Stimulated activated naive CD8-positive, alpha-beta T cell treated with anti-CD3 and anti-CD28 coated beads, Interleukin-15, Interleukin-2, amounts not matched to agents 100 U/mL and 50 U/mL, for 24 hours (primary cell): ENCODE results near the gene CCDC136.

ENCODE experiments used
- ATAC-seq: fragments of 150-1000 bp; cut with Tn5 transposase; one replicate; pipeline ENCODE4 v1.10.0; 2021
- DNase-seq: peaks from one replicate; pipeline ENCODE4 v3.0.0; 2021

CCDC136 gene

DNA sequence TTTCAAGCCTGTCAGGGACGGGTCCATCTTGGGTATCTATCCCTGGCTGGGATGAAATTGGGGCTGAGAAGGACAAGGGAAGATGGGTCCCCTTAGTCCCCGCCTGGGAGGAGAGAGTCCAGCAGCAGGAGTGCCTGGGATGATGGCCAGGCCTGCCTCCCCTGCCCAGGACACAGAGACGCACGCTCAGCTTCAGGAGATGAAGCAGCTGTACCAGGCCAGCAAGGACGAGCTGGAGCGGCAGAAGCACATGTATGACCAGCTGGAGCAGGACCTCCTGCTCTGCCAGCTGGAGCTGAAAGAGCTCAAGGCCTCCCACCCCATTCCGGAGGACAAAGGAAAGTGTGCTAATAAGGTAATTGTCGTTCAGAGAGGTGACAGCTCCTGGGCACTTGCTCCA is 15.4 kb downstream of the CCDC136 start:
- DNase-seq (no peak), ATAC-seq (no peak)

DNA sequence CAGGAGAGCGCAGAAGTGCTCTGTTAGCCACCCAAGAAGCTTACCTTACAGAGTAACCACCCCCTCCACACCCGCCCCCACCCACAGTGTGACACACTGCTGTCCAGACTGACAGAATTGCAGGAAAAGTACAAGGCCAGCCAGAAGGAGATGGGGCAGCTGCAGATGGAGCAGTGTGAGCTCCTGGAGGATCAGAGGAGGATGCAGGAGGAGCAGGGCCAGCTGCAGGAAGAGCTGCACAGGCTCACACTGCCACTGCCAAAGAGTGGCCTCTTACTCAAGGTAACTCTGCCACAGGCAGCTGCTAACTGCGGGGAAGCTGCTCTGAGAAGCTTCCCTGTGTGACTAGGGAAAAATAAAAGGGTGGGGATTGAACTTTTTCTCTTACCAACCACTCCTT is 17.6 kb downstream of the CCDC136 start:
- no peak for ATAC-seq
- DNase-seq = no peak

DNA sequence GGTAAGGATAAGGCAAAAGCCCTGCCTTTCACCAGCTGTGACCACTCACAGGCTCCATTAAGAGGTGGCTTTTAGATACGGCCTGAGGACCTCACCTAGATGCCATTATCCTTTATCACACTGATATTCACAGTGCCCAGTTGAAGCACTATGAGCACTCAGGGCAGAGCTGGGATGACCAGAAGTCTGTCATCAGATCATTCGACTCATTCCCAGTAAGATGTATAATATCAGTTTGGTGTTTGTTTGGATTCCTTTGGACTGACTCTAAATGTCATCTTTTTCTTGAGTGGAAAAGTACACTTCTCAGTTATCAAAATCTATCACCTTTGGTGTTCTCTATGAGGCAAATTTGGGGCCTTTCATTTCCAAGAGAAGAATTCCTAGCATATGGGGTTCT is 18.7 kb downstream of the CCDC136 start:
- ATAC-seq (no peak), DNase-seq (no peak)

DNA sequence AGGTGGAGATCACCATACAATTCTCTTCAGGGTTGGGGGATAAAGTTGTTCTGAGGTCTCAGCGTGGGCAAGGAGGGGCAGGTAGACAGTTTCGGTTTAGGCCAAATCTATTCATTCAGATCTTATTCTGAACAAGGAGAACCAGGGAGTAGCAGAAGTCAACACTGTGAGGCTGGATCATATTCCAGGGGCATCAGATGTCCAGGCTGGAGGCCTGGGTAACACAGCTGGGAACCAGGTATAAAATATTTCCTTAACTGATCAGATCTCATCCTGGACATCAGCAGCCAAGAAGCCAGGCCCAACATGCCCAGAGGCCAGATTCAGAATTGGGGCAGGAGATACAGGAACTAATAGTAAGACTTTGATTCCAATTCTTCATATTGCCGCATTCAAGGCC is 19.2 kb downstream of the CCDC136 start:
- ATAC-seq (no peak), DNase-seq (no peak)

DNA sequence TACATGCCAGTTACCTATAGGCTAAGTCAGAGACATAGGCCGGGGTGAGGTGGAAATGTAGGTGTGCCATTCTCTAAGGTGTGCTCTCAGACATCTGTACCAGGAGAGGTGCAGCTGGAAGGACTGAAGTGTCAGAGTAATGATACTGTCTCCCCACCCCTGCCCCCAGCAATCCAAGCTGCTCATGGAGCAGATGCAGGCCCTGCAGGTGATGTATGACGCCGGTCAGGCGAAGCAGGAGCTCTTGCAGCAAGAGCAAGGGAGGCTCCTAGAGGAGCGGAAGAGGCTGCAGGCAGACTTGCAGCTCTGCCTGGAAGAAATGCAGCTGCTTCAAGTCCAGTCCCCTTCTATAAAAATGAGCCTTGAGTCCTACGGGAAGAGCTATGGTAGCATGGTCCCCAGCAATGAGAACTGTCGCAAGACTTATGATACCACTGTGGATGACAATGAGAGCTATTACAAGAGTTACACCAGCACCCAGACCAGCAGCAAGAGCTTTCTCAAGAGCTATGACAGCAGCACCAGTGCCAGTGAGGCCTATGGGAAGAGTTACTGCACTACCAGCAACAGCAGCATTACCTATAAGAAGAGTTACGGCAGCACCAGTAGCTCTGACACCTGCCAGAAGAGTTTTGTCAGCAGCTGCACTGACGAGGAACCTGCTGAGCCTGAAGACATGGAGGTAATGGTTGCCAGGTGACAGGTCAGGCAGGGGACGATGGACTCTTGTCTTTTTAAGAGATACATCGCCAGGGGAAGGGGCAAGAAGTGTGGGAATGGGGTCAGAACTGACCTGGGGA is 20.1 kb downstream of the CCDC136 start:
- ATAC-seq (no peak), DNase-seq (no peak)

DNA sequence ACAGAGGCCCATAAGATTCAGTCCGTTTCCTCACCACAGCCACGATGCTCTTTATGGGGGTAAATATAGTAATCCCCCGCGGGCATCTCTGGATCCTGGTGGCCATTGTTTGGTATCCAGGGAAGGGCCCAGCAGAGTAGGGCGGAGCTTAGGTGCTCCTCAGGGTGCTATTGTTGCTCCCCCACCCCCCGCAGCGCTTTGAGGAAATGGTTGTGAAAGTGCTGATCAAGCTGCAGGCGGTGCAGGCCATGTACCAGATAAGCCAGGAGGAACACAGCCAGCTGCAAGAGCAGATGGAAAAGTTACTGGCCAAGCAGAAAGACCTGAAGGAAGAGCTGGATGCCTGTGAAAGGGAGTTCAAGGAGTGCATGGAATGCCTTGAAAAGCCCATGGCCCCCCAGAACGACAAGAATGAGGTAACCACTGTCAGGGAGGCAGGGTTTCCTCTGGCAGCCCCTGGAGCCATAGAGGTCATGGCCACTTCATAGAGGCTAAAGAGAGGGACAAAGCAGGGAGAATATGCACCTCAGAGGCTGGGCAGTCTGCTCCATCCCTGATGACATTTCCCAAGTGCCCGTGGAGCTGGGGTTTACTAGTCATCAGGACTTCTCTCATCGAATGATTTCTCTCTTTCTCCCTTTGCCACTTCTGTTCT is 20.9 kb downstream of the CCDC136 start:
- no peak for DNase-seq
- no peak for ATAC-seq

DNA sequence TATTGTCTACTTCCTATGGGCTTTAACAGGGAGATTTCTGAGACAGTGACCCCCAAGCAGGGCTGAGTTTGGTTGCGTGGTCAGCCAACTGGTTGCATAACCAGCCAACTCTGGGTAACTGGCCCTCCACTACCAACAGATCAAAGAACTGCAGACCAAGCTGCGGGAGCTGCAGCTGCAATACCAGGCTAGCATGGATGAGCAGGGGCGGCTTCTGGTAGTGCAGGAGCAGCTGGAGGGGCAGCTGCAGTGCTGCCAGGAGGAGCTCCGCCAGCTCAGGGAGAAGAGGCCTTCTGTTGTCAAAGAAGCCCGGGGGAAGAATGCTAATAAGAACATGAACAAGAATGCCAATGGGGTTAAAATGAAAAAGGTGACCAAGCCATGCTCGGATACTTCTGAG is 22.7 kb downstream of the CCDC136 start:
- no peak for DNase-seq

DNA sequence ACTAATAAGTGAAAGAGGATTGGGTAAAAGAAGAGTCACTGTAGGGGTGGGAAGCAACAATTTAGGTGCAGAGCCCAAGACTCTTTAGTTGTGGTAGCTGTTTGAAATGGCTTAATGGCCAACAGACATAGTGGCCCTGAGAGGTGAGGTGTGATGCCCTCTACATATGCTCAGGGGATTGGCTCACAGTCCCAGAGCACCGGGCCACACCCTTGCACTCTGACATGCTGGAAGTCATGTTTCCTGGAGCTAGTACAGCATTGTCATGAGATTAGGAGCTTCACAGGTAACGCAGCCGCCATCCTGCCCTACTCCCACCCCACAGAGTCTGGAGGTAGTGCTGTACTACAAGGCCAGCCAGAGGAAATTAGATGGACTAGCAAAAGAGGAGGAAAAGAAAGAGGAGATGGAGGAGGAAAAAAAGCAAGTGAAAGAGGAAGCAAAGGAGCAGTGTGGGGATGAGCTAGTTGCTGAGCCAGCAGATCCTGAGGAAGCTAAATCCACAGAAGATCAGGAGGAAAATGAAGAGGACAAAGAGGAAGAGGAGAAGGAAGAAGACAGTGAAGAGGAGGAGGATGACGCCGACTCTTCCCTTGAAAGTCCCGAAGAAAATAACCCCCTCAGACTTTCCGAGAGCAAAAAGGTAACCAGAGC is 23.6 kb downstream of the CCDC136 start:
- no peak for DNase-seq
- no peak for ATAC-seq

More for the DNA sequence above, 22.7 kb downstream of the CCDC136 start:
- ATAC-seq = no peak

DNA sequence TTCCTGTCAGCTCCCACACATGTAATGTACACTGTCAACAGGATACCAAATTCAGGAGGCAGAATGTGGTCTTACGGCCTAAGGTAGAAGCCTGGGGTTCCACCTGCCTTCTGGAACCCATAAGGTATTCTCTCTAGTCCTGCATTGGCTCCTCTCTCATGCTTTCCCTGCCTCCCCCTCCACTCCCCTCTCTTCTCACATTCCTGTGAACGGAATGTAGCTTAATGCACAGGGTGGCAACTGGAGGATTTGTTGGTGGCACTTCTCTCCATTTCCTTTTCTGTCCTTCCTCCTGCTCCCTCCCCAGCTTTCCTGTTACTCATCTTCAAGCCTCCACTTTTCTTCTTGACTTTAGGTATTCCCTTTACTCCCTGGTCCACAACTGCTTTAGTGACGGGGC is 26.9 kb downstream of the CCDC136 start:
- DNase-seq = no peak
- ATAC-seq = no peak

DNA sequence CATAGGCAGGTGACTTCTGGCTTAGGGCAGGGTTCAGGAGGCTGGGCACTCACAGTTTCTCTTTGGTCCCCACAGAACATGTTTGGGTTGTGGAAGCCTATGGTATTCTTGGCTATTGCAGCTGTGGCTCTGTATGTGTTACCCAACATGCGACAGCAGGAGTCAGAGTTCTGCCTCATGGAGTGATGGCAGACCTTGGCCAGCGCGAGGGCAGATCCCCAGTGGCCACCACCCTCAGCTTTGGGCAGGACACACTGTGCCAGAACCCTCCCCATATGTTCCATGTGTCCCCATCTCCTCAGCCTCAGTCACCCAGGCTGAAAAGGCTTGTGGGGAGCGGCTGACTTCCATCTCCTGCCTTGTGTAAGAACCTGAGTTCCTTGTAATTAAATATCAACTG is 30.0 kb downstream of the CCDC136 start:
- DNase-seq (no peak), ATAC-seq (no peak)

DNA sequence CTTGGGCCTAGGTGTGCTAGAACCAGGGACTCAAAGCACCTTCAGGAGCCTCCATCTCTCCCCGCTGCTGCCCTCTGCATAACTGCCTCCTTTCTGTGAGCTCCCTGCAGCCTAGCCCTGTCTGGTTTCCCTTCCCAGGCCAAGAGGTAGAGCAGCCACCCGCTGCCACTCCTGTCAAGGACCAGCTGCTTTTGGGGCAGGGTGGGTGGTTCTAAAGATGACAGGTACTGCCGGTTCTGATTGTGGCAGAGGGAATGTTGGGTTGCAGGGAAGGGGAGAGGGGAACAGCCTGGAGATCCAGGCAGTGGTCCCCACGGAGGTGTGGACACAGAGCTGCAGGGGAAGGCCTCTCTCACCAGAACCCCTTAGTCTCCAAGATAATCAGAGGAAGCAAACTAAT is 34.7 kb downstream of the CCDC136 start:
- ATAC-seq (no peak), DNase-seq (no peak)

DNA sequence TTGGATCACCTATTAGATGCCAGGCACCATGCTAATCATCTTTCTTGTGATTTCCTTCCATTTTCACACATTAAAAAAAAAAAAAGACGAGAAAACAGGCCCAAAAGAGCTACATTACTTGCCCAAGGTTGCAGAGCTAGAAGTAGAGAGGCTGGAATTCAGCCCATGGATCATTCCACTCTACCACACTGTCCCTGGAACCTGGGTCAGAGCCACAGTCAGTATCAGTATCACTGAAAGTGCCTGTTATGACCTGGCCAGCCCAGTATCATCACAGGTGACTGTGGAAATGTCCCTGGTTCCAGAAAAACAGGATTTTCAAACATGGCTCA is 35.1 kb downstream of the CCDC136 start:
- no peak for DNase-seq
- ATAC-seq = no peak

DNA sequence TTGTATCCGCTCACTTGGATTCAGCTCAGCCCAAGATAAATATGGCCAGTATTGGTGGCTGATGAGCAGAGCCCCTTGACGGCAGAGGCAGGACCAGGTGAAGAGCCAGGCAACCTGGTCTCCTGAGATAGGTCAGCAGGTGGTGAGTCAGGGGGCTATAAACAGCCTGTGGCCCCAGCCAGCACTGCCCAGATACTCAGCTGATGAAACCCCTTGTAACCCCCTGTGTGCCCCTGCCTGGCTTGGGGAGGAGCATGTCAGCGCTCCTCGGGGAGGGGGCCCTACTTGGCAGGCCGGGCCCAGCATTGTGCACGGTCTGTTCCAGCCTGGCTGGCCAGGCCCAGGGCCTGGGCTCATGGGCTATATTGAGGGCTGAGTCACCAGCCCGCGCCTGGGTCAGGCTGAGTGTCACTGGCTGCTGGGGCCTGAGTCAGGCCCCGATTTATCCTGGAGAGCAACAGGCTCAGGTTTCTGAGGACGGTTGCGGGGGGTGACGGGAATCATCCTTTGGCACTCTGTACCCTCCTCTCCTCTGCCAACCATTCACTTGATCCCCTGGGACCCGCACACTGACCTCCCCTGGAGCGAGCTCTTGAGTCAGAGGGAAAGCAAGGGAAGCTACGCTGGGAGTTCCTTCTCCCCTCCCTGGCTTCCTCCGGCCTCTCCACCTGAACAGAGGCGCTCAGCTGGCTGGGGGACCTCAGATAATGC is 35.6 kb downstream of the CCDC136 start:
- DNase-seq = no peak
- no peak for ATAC-seq

DNA sequence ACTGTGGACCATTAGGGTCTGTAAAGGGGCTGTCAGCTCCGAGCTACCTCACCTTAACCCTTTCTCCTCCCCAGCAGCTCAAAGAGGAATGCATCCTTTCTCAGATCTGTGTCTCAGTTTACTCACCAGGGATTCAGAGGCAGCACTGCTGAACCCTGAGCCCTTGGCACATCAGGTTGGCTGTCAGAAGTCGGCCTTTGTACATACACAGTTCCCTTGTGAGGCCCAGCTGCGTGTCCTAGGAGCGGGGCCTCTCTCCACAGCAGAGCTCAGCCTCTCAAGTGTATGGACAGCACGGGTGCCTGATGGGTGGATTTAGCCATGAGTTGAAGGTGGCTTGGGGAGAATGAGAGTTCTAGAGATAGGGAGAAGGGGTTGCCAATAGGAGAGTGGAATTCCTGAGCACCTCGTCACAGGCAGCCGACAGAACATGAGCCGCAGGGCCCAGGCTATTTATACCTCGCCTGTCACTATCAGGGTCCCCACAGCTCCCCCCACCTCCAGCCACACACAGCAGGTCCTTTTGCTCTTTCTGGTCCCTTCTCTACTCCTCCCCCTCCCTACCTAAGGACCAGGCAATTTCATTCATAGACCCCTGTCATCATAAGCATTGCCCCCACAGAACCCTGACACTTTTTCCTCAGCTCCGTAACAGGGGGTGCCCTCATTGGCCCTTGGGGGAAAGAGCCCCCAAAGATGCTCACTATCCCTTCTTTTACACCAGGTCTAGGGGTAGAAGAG is 36.4 kb downstream of the CCDC136 start:
- DNase-seq (no peak), ATAC-seq (no peak)

DNA sequence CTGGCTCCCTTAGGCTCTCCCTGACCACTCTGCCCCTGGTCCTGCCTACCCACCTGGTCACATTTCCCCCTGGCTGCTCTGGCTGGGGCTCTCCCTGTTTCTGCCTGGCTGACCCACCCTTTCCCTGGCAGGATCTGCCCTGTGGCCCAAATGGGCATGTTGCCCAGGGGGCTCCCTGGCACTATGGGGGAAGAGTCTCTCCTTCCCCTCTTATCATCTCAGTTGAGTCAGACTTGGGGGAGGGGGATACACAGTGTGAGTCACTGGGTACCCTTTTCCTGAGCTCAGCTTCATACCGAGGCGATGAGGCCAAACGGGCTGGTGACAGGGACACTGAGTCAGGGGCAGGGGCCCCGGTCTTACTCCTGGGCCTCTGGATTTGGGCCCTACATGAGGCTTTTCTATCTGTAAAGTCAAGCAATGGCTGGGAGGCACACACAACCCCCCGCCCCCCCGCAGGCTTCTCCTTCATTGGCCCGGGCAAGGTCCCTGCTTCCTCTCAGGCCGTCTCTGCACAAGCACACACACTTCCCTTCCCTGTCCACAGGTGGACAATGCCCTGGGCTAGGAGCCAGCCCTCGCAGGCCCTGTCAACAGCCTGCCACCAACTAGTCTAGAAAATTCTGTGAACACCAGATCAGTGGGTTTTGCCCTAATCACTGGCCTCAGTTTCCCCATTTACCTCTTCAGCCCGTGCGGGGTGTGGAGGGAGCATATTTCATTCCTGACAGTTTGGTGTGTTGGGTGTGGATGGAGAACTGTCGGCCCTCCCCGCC is 37.8 kb downstream of the CCDC136 start:
- ATAC-seq = no peak
- DNase-seq = no peak

DNA sequence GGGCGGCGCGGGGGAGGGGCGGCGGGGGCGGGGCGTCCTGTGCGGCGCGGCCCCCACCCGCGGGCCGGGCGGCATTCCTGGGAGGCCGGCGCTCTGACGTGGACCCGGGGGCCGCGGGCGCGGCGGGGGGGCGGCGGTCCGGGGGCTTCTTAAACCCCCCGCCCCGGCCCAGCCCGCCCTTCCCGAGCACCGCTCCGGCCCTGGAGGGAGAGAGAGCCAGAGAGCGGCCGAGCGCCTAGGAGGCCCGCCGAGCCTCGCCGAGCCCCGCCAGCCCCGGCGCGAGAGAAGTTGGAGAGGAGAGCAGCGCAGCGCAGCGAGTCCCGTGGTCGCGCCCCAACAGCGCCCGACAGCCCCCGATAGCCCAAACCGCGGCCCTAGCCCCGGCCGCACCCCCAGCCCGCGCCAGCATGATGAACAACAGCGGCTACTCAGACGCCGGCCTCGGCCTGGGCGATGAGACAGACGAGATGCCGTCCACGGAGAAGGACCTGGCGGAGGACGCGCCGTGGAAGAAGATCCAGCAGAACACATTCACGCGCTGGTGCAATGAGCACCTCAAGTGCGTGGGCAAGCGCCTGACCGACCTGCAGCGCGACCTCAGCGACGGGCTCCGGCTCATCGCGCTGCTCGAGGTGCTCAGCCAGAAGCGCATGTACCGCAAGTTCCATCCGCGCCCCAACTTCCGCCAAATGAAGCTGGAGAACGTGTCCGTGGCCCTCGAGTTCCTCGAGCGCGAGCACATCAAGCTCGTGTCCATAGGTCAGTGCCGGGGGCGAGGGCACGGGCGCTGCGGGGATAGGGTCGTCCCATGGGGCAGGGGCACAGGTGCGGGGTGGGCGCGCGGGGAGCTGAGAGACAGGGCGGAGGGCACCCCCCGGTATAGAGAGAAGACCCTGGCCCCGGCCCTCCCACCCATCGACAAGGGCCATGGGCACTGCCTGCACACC is 38.7 kb downstream of the CCDC136 start, which contains the start of gene FLNC:
Gene FLNC, plus strand, starts transcription at position 176 of the 947 bp plus-strand sequence. Its CDS starts 232 bp downstream, at position 408.
- ATAC-seq (peak; percentile 6), DNase-seq (peak; percentile 30)

DNA sequence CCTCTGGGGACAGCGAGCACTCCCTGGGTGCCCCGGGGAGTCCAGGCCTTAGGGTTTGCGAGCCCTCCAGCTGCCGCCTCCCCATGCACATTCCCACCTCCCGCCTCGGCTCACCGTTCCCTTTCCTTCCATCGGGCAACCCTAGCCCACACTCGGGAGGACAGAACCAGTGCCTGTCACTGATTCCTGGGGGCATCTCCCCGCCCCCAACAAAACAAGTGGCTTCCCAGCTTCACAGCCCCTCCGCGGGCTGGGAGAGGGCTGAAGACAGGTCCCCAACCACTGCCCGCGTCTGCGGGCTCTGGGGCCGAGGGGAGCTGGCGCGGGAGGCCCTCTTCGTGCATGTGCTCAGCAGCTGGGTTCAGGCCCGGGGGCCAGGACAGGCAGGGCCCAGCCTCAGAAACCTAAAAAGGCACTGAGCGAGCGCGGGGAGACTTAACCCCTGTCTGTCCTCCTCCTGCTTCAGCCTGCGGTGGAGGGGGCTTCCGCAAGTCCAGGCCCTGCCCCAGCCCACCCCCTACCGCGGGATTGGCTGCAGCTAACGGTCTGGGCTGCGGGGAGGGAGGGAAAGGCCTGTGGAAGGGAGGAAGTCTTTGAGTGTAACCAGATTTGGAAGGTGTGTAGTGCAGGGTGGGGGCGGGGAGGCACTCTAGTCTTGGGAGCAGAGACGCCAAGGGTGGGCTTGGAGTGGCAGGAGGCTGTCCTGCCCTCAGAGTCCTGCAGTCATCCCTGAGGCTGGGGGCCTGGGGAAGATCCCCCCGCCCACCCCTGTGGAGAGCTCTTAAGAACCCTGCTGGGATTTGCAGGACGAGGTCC is 39.6 kb downstream of the CCDC136 start:
- ATAC-seq = no peak
- no peak for DNase-seq

DNA sequence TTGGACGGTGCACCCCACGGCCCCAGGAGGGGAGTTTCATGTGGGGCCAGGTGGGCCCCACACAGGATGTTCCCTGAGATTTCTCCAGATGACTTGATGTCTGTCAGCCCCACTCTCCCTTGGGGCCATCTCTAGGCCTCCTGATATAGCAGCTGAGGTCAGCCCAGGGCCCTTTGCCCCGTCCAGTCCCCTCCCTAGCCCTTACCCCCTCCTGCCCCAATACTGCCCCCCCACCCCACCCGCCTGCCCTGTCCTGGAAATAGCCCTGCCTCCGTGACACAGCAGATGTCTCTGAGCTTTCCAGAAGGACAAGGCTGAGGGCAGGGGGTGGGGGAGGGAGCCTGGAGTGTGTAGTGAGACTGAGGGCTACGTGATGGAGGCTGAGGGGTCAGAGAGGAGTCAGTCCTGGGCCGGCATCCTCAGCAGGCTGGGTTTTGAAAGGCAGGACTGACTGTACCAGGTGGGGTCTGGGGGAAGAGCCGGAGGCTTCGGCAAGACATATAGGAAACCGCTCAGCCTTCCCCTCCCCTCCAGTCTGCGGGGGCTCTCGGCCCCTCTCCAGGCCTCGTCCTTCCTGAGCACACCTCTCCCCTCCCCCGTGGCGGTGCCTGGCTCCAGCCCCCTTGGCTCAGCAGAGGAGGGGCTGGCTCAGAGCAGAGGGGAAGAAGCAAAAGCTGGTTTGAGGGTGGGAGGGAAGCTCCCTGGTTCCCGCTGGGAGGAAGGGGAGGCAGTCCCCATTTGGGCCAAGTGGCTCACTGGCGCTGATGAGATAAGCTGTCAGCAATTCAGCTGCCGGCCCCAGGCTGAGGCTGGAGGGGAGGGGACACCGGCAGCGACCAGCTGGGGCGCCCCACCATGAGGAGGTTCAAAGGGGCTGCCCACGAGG is 40.5 kb downstream of the CCDC136 start:
- ATAC-seq (no peak), DNase-seq (no peak)
